CD4-positive, alpha-beta T cell treated with Interleukin-17A for 1 hour (primary cell): ENCODE results near the gene RGL1.

Experiments used
- DNase-seq: peaks from one replicate; pipeline ENCODE4 v3.0.0-alpha.2; 2020

The RGL1 gene

GRCh38 chr1:183871142-183871541 lies 66.2 kb downstream of the RGL1 start:
- DNase-seq, result no peak

DNA sequence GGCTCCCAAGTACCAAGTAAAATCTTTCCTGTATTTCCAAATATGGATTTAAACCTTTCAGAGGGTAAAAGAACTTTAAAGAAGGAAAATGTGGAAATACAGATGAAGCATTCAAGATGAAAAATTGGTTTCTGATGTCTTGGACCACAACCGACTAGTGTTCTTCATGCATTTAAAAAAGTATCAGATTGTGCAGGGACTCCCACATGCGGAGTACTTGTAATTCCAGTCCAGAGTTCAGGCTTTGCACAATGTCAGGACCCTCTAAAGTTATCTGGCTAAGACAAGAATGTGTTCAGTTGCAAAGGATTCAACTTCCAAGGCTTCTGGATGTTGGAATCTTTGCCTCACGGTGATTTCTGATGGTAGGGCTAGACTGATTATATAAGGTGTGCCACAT lies 66.7 kb downstream of the RGL1 start:
- DNase-seq, result no peak

DNA sequence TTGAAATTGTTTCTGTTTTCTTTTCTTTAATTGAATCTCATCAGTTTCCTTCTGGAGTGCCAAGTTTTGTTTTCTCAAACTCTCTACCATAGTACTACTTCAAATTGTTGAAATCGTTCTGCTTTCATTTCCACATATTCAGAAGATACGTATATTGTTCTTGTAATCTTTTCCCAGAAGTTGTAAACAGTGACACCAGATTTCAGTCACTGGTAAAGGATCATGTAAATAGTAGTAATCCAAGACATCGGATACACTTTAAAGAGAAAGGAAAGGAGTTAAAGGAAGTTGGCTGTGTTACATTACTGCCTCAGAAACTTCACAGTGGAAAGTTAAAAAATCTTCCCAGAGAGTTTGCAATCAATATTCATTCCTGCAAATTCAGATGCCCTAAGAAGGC lies 67.5 kb downstream of the RGL1 start:
- no peak for DNase-seq

DNA sequence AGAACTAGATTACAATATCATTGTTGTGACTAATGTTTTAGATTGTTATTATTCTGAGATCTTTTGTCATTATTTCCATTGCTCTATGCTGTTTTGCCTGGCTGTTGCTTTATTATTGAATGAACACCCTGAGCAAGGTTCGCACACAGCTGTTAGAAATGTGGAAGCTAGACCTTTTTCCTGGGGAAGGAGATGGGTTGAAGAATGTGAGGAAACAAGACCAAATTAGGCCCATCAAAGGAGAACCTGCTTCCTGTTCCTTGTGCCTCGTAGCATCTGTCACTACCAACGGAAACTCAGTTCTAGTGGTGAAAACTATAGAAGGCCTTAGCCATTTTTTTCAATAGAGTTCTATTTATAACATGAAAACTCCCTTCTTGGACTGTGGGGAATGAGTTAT lies 68.7 kb downstream of the RGL1 start:
- DNase-seq, result peak; percentile 15

DNA sequence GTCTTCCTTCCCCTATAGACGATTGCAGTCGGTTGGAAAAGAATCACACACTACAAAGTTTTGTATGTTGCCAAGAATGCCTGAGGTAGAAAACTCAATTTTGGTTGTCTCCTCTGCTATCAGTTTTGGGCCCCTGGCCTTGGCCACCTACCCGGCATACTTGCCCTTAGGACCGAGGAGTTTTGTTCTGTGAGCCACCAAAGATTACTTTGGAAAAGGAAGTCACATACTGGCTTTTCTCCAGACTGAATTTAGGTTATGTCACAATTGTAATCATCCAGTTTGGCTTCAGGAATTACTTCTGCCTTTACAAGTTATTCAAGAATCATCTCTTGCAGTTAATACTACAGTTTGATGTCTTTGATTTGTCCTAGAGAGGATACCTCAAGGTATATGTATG lies 71.4 kb downstream of the RGL1 start:
- DNase-seq, result no peak

DNA sequence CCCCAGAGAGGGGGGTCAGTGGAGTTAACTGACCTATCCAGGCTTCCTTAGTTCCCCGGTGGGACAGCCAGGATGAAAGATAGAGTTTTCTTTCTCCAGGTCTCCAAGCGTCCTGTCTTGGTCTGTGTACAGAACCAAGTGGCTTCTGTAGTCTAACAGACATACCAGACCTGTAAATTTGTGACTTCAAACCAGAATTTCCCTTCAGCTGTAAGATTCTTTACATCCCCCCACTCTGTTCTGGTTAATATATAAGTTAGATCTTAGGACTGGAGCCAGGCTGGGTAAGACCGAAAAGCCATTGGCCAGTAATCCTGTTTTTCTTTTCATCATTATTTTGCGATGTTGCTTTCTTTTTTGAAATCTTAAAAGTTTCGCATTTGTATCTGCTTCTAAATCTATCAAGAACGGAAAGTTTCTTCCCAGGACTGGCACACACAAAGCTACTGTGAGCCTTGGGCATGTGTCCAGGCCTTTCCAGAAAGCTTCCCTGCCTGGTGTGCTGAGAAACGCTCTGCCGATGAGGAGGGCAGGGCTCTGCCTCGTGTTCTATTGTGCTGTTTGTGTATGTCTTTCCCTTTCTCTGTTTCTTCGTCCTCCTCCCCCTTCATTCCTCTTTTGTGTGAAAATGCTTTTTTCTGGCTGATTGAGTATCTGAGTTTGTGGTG lies 72.3 kb downstream of the RGL1 start:
- DNase-seq, result no peak

GRCh38 chr1:183879494-183879893 lies 74.6 kb downstream of the RGL1 start:
- no peak for DNase-seq

DNA sequence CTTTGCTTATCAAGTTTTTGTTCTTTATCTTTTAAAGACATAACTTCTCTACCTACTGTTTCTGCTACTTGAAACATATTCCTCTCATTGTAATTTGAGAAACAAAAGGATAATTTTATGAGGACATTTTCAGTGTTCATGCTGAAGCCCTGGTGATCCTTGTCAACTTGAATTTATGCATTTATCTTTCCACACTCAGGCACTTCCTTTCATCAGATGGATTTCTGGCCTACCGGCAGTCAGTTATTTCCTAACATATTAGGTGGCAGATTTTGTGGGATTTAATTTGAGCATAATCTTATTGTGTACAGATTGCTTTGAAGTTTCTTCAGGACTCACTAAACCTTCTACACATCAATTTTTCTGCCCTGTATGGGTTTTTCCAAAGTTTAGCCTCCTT lies 75.0 kb downstream of the RGL1 start:
- DNase-seq, result no peak

DNA sequence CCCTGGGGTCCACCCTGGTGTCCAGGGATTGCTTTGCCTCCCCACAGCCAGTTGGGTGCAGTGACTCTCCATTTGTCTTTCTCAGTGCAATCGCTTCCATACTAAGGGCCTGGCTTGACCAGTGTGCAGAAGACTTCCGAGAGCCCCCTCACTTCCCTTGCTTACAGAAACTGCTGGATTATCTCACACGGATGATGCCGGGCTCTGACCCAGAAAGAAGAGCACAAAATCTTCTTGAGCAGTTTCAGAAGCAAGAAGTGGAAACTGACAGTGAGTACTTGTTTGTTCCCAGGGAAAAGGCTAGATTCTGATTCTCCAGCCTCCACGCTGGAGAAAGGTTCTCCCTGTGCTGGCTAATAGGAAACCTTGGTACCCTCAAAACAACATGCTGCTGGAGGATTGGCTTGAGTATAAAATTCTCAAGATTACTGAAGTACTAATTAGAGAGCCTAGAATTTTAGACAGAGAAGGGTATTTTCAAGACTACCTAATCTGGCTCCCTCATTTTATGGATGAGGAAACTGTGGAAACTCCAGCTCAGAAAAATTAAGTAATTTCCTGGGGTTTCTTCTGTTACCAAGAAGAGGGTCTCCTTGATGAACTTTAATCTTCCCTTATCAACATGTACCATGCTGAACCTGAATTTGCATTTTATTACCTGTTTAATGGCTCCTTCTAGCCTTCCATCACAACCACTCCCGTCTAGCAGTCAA lies 75.8 kb downstream of the RGL1 start:
- DNase-seq, result no peak

- no peak for DNase-seq
These were observed 76.6 kb downstream of the RGL1 start for GRCh38 chr1:183881387-183882131.

DNA sequence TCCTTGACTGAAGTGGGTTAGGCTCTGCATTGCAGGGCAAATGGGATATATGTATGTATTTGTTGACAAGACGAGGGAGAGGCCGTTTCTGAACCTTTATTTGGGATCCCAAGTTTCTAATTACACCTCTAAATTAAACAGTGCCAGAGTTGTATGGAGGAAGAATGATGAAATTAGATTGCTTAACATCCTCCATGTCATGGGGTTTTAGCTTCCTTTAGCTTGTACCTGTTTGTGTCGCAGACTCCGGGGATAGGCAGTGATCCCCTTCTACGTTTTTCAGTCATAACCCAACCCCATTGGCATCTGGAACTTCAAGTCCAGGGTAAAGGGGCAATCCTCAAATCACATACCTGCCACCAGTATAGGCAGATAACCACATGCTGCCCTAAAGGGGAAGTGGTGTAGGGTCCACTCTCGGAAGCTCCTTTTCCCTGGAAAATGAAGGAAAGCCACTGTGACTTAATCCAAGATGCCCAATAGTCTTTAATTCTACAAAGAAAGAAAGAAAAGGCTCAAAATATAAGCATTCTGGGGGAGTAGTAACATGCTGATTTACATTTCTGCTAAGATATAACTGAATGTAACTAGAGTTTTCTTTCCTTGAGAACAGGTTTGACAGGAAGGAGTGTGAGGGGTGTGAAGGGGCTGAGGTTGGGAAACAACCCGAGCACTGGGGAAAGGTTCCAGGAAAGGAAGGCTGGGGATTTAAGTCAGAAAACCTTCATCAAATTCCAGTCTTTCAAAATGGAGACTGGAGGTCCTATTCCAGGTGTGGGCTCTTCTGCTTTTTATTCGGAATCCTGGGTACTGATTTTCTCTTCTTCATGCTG lies 77.6 kb downstream of the RGL1 start:
- no peak for DNase-seq

- no peak for DNase-seq
These were observed 78.7 kb downstream of the RGL1 start for GRCh38 chr1:183883623-183884022.

GRCh38 chr1:183884526-183884925 lies 79.6 kb downstream of the RGL1 start:
- no peak for DNase-seq

- DNase-seq, result no peak
These were observed 80.3 kb downstream of the RGL1 start for GRCh38 chr1:183885142-183885735.

DNA sequence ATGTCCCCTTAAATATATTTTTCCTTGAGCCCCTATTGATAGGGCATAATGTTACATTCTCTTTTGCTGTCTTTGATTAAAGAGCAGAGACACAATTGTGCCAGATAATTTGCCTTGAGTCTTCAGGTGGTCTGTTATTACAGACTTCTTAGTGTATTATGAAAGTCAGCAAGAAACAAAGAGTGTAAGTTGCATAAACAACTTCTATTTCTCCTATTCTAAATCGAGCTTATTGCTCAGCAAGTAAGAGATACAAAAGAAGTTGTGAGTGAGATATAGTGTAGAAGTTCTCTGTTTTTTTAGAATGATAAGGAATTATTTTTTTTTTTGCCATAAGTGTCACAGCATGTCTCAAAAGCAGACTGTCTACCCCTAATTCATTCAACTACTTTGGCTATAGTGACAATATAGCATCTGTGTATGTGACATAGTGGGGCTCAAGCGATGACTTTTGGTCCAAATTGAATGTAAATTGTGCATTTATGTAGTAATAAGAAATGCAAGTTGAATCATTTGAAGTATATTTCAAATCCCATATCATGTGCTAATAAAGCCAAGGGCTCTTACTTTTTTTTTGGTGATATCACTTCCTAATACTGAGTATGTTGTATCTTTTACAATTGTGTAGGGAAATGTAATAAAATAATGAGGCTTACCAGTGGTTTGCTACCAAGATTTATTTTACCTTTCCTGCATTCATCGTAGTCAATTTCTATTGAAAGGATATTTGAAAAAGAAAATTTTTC lies 81.3 kb downstream of the RGL1 start:
- no peak for DNase-seq

DNA sequence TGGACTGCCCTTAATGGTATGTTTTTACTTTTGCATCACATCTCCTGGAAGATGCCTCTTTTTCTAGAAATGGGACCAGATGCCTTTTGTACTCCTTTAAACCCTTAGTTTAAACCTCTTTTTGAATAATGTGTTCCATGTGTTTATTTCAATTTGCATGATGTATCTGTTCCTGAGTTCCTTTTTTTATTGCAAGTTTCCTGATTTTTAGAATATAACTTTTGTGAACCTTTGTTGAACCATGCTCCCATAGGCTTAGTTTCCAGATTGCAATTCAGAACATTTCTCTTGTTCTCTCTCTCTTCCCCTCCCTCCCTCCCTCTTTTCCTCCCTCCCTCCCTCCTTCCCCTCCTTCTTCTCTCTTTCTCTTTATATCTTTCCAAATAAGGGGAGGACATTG lies 81.9 kb downstream of the RGL1 start:
- DNase-seq, result no peak

GRCh38 chr1:183887826-183888819 lies 83.2 kb downstream of the RGL1 start:
- peak; percentile 26 for DNase-seq

DNA sequence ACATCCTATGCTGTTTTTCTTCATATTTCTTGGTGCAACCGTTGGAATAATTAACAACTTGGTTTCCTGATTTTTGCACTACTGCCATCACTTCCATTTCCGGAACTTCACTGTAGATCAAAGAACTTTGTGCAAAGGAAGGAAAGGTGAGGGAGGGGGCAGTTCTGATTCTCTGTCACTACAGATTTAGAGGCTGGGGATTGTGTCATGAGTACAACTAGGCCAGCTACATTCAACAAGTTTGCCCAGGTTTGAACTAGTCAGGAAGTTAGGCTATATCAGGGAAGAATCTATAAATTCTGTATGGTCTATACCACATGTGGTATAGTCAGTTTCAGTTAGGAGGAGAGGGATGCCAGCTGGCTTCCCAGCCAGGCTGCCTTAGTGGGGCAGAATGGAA lies 84.2 kb downstream of the RGL1 start:
- no peak for DNase-seq

DNA sequence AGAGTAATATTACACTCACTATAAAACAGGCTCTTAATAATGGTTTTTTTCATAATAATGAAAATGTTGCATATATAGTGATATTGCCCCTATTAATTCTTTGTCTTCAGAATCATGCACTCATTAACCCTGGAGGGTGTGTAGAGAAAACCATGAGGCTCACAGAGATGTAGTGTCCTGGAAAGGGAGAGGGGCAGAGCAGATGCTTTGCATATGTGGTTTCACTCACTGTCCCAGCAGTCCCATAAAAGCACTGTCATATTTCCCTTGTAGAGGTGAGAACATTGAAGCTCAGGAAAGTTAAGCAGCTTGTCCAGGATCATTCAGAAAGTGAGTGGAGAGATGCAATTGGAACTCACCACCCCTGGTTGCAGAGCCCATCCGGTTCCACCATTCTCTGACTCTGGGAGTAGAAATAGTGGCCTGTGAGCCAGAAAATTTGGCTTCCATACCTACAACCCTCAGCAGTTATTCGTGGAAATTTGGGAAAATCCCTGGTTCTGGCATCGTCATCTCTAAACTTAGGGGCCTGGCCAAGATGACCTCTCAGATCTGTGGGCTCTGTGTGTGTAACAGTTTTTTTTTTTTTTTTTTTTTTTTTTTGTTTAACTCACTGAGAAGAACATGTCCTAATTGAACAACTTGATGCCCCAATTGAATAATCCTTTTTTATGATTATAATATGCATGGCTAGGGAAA lies 86.4 kb downstream of the RGL1 start:
- no peak for DNase-seq

DNA sequence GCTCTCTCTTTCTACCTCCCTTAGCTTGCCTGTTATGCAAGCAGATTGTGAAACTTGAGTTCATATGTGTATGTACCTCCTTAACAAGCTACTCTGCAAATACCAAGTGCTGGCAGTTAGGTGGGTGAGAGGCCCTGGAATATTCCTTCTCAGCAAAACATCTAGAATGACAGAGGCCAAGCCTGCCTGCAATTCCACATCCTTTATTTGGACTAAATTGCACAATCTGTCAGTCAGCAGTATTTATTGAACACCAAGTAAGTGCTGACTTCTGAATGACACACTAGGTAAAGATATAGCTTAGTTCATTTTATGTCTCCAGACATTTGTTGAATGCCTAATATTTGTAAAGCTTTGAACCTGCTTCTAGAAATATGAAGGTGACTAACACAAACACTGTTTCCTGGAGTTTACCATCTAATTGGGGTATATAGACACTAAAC lies 87.5 kb downstream of the RGL1 start:
- no peak for DNase-seq
